Kidney epithelial cell (primary cell): Measurements from ENCODE around the gene TSHZ2. TPM values are rescaled to one million over a fixed set of nuclear protein-coding genes. Genes with fewer than 3 reads are reported as not detected.

Experiments used
- DNase-seq: peaks from one replicate; pipeline ENCODE4 v3.0.0-alpha.2; 2010; ENCODE audit warnings: low read depth
- H3K27me3 ChIP-seq: 2 replicates; pipeline ENCODE4 v1.6.0; 2011; ENCODE audit warnings: low read length; ENCODE audit not compliant: control insufficient read depth, insufficient read depth
- H3K36me3 ChIP-seq: 2 replicates; pipeline ENCODE4 v1.5.1; 2011; ENCODE audit warnings: low read length; ENCODE audit not compliant: control insufficient read depth, insufficient read depth
- H3K4me3 ChIP-seq: 2 replicates; pipeline ENCODE4 v1.5.1; 2011; ENCODE audit warnings: low read depth, mild to moderate bottlenecking, control low read depth, low read length
- total RNA-seq: library from RNA; depleted of rRNA; stranded (reverse); fragments of >200 nt; gene quantifications from 2 replicates; pipeline ENCODE4 v1.2.3, GENCODE V29; 2015
- TF ChIP-seq, protein P1 (sequence below): IDR thresholded peaks from 2 replicates; pipeline ENCODE4 v1.5.1; 2011; ENCODE audit warnings: mild to moderate bottlenecking, moderate library complexity, low read length, control low read depth, inconsistent platforms; ENCODE audit not compliant: insufficient read depth, poor library complexity, severe bottlenecking

The TSHZ2 gene
- total RNA-seq, 1 donor from 2014 or later = 1.0 TPM

DNA sequence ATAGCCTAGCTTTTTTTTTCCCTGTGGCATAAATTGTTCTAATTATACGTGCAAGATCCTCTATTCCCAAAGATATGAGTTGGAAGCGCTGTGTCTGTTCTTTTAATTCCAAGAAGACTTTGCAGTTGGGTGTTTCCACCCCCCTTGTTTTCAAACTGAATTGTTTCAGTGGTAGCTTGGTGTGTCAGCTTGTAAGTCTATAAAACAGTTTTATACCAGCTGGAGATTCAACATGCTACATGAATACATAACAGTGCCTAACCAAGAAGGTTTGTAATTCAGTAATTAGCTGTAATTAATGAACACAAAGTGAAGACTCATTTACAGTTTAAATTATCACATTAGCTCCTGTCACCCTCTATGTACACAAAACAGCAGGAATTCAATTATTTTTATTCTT is 467.5 kb downstream of the TSHZ2 start:
- Histone ChIP-seq H3K36me3 (no peaks in the 10 kb centered on the region), H3K4me3 (no peak overlapping the region), H3K27me3 (no peaks in the 10 kb centered on the region)
- no peak for DNase-seq
- TF ChIP-seq, protein P1, sequence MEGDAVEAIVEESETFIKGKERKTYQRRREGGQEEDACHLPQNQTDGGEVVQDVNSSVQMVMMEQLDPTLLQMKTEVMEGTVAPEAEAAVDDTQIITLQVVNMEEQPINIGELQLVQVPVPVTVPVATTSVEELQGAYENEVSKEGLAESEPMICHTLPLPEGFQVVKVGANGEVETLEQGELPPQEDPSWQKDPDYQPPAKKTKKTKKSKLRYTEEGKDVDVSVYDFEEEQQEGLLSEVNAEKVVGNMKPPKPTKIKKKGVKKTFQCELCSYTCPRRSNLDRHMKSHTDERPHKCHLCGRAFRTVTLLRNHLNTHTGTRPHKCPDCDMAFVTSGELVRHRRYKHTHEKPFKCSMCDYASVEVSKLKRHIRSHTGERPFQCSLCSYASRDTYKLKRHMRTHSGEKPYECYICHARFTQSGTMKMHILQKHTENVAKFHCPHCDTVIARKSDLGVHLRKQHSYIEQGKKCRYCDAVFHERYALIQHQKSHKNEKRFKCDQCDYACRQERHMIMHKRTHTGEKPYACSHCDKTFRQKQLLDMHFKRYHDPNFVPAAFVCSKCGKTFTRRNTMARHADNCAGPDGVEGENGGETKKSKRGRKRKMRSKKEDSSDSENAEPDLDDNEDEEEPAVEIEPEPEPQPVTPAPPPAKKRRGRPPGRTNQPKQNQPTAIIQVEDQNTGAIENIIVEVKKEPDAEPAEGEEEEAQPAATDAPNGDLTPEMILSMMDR = no peak

DNA sequence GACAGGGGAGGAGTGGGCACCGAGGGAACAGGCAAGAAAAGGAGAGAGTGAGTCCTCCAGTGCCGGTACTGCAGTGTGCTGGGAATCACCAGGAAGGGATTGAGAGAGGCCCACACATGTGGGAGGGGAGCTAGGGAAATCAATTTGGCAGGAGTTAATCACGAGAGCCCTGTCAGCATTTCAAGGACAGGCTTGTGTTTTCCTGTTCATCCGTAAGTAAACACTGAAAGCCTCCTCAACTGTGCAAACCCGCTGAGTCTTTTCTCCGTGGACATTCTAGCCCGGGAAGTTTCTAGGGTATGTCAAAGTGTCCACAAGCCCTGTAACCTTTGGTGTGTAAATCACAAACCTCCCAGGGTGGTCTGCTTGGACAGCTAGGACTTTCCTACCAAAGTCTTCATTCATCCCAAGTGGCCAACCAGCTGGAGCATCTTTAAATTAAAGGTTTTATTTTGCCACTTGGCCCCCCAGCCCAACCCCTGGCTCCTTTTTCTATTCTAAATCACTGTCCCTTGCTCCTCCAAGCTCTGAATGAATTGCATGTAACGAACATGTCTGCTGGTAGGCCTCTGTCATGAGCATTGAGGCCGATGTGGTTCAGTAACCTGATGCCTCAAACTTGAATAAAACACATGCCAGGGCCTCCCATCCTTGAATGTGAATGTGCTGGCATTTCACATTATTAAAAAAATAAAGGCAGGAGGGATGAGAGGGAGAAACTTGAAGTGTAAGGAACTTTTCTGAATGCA is 472.4 kb downstream of the TSHZ2 start:
- TF ChIP-seq, protein P1 = no peak

DNA sequence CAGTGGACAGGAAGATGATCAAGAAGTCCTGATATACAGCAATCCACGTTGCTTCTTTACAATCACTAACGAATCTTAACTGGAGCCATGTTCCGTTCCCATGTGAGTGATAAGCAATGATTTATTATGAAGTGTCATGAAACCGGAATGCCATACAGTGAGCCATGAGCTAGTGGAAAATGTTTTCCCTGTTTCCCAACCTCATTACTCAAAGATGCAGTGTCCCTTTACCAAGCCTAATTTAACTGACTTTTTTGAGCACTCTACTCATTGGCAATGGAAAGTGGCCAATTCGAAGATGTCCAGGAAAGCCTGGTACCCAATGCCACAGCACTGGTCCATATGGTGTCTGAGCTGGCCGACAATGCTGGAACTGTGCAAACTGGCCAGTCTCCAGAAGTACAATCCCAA is 473.2 kb downstream of the TSHZ2 start:
- H3K4me3 ChIP-seq = no peak overlapping the region
- DNase-seq = no peak
- TF ChIP-seq, protein P1 = no peak

More for the DNA sequence above, 472.4 kb downstream of the TSHZ2 start:
- no peaks in the 10 kb centered on the region for H3K27me3 ChIP-seq
- no peak overlapping the region for H3K4me3 ChIP-seq
- DNase-seq = no peak
- no peaks in the 10 kb centered on the region for H3K36me3 ChIP-seq

DNA sequence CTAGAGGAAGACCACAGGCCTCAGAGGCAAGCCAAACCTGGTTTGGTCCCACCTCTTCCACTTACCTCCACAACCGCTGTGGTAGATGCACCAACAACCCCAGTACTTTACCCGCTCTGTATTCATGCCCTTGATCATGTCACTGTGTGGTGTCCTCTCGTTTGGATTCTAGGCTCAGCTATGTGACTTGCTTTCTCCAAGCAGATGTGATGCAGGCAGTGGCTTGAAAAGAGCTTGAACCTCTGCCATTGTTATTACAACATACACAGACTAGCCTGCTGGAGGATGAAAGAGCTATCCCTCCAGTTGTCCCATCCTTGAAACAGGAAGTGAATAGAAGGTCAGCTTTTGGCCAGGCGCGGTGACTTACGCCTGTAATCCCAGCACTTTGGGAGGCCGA is 473.8 kb downstream of the TSHZ2 start:
- Histone ChIP-seq H3K4me3 (no peak overlapping the region), H3K27me3 (no peaks in the 10 kb centered on the region), H3K36me3 (no peaks in the 10 kb centered on the region)
- TF ChIP-seq, protein P1 = no peak
- DNase-seq = no peak

More for the DNA sequence above, 473.2 kb downstream of the TSHZ2 start:
- no peaks in the 10 kb centered on the region for H3K27me3 ChIP-seq
- no peaks in the 10 kb centered on the region for H3K36me3 ChIP-seq

DNA sequence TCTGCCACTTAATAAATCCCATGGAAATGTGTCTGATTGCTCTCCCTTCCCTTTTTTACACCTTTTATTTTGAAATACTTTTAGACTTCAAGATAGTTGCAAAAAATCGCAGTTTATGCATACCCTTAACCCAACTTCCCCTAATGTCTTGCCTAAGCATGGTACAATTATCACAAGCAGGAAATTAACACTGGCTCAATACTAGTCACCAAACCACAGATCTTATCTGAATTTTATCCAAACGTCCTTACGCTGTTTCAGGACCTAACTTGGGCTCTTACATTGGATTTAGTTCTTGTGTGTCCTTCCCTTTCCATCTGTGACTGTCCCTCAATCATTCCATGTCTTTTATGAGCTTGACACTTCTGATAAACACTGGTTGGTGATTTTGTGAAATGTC is 475.2 kb downstream of the TSHZ2 start:
- DNase-seq = no peak
- no peaks in the 10 kb centered on the region for H3K27me3 ChIP-seq
- TF ChIP-seq, protein P1 = no peak
- H3K4me3 ChIP-seq = no peak overlapping the region
- no peaks in the 10 kb centered on the region for H3K36me3 ChIP-seq

DNA sequence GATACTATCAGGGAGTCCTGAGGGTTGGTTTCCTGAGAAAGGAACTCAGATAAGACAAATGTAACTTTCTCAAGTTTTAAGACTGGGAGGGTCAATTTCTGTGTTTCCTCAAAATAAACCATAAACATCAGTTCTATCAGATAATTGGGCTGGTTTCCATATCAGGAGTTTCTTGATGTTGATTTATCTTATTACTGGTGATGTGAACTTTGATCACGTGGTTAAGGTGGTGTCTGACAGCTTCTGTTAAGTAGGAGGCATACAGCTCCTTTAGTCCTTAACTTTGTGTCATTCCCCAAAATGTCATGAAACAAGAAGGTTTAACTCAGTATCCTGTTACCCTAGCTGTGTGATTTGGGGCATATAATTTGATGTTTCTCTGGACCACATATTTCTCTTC is 476.3 kb downstream of the TSHZ2 start:
- H3K4me3 ChIP-seq = no peak overlapping the region
- TF ChIP-seq, protein P1 = no peak
- DNase-seq = no peak
- no peaks in the 10 kb centered on the region for H3K36me3 ChIP-seq
- no peaks in the 10 kb centered on the region for H3K27me3 ChIP-seq
